ENCODE results near the gene KCNQ2. TPM values are rescaled to one million over a fixed set of nuclear protein-coding genes. Genes with fewer than 3 reads are reported as not detected.

KCNQ2 gene
- total and polyA plus RNA-seq, 12 donors, result 0.69 to 81.6 (median 10.3) TPM; not detected in 3

DNA sequence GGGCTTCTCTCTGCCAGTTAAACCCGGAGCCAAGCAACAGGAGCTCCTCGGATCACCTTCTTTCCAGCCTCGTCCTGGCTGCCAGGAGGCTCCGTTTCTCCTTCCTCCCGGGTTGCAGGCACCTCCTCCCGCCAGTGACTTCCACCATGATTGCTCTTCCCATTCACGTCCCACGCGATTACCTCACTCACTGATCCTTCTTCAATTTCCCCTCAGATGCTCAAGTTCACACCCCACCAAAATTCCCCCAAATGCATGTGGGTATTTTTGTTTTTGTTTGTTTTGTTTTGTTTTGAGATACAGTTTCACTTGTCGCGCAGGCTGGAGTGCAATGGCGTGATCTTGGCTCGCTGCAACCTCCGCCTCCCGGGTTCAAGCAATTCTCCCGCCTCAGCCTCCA lies 25.1 kb downstream of the KCNQ2 start:
- H3K27ac ChIP-seq, result peak overlapping the region in 1 of 5 donors; percentile 71
- H3K9me3 ChIP-seq (replicated peaks in 1 of 3), result no peaks in the 10 kb centered on the region
- H3K36me3 ChIP-seq (replicated peaks in 1 of 2), result no peaks in the 10 kb centered on the region
- intact Hi-C loops (cut with DNase I), result no loop called here
- no peaks in the 10 kb centered on the region for H3K4me1 ChIP-seq (replicated peaks in 1 of 2)
- no peaks in the 10 kb centered on the region for H3K27me3 ChIP-seq
- 70 to 78% (median 77%) methylated on average over 16 of the region's 16 CpGs for WGBS, 4 donors
- DNase-seq, result no peak
- TF ChIP-seq POLR2A (IDR thresholded peaks at IDR 0.05), result no peak
- TF ChIP-seq, protein P1, sequence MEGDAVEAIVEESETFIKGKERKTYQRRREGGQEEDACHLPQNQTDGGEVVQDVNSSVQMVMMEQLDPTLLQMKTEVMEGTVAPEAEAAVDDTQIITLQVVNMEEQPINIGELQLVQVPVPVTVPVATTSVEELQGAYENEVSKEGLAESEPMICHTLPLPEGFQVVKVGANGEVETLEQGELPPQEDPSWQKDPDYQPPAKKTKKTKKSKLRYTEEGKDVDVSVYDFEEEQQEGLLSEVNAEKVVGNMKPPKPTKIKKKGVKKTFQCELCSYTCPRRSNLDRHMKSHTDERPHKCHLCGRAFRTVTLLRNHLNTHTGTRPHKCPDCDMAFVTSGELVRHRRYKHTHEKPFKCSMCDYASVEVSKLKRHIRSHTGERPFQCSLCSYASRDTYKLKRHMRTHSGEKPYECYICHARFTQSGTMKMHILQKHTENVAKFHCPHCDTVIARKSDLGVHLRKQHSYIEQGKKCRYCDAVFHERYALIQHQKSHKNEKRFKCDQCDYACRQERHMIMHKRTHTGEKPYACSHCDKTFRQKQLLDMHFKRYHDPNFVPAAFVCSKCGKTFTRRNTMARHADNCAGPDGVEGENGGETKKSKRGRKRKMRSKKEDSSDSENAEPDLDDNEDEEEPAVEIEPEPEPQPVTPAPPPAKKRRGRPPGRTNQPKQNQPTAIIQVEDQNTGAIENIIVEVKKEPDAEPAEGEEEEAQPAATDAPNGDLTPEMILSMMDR (IDR thresholded peaks at IDR 0.05), result no peak
- H3K4me3 ChIP-seq, result no peak overlapping the region

DNA sequence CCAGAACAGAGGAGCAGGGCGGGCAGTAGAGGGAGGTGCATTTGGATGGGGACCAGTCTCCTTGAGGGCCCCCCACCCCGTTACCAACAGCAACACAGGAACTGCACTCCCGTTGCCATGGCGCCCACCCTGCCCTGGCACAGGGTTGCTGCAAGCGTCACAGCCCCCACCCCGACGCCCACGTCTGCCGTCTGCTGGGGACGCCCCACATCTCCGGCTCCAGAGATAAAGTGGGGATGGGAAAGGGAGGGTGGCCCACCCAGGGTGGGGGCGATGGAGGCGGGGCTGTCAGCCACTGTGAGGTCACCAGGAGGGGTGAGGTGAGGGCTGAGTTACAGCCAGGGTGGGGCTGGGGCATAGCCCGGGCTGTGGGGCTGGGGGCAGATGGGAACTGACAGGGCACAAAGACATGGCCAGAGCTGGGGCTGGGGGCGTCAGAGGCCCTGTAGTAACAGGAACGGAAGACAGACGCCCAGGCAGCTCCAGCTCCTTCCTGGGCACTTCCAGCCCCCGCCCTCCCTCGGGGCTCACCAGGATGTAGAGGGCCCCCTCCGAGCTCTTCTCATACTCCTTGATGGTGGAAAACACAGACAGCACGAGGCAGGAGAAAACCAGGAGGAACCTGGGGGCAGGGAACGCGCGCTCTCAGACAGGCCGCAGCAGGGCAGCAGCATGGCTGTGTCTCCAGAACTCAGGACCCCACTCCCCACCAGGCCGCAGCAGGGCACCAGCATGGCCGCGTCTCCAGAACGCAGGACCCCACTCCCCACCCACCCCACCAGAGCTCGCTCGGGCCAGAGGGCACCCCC lies 26.0 kb downstream of the KCNQ2 start:
- peak in 1 of 7 donors; percentile 84 for DNase-seq
- Histone ChIP-seq H3K4me1 (replicated peaks in 1 of 2) (no peaks in the 10 kb centered on the region), H3K27me3 (no peaks in the 10 kb centered on the region), H3K4me3 (no peak overlapping the region), H3K9me3 (replicated peaks in 1 of 3) (no peaks in the 10 kb centered on the region), H3K36me3 (replicated peaks in 1 of 2) (no peaks in the 10 kb centered on the region), H3K27ac (peak overlapping the region in 1 of 5 donors; percentile 71)
- intact Hi-C loops (cut with DNase I), result no loop called here
- TF ChIP-seq, protein P1 (IDR thresholded peaks at IDR 0.05), result no peak
- TF ChIP-seq POLR2A (IDR thresholded peaks at IDR 0.05), result no peak
- 50 to 57% (median 52%) methylated on average over 18 to 31 of the region's 31 CpGs for WGBS, 4 donors

DNA sequence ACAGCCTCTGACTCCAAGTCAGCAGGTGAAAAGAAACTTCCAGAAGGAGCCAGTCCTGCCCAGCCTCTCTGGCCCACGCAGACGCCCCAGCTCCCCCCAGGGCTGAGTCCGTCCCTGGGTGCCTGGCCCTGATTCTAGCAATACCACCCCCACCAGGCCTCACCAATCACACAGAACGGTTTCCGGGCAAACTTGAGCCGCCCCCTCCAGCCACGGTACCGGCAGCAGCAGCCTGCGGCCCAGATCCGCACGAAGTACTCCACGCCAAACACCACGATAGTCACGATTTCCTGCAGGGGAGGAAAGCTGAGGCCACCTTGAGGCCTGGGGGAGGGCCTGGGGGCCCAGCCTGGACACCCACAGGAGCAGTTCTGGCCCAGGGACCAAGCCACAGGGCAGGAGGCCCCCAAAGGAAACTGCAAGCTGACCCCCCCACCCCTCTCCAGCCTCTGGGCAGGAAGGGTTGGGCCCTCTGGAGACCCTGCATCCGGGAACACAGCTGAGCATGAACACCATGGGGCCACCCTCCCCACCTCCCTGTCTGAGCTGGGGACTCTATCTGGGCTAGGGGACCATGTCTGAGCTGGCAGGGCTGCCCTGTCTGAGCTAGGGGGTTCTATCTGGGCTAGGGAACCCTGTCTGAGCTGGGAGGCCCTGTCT lies 27.2 kb downstream of the KCNQ2 start:
- Histone ChIP-seq H3K4me1 (replicated peaks in 1 of 2) (no peaks in the 10 kb centered on the region), H3K9me3 (replicated peaks in 1 of 3) (no peaks in the 10 kb centered on the region), H3K27me3 (no peaks in the 10 kb centered on the region), H3K4me3 (no peak overlapping the region), H3K27ac (peak overlapping the region in 1 of 5 donors; percentile 38), H3K36me3 (replicated peaks in 1 of 2) (no peaks in the 10 kb centered on the region)
- TF ChIP-seq, protein P1 (IDR thresholded peaks at IDR 0.05), result no peak
- TF ChIP-seq POLR2A (IDR thresholded peaks at IDR 0.05), result no peak
- no peak for DNase-seq
- intact Hi-C loops (cut with DNase I), result no loop called here
- 56 to 69% (median 62%) methylated on average over 9 to 15 of the region's 15 CpGs for WGBS, 4 donors

DNA sequence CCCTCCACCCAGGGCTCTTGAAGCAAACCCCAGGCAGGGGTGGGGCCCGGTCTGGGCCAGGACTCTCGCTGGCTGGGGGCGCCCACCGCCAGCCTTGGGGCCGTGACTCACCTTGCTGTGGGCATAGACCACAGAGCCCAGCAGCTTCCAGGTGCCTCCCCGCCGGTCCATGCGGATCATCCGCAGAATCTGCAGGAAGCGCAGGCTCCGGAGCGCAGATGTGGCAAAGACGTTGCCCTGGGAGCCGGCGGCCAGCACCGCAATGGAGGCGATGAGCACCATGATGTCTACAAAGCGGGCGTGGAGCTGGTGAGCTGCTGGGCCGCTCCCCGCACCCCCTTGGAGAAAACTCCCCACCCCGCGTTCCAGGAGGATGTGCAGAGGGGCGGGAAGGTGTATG lies 27.9 kb downstream of the KCNQ2 start:
- H3K4me1 ChIP-seq (replicated peaks in 1 of 2), result no peaks in the 10 kb centered on the region
- H3K9me3 ChIP-seq (replicated peaks in 1 of 3), result no peaks in the 10 kb centered on the region
- peak overlapping the region in 1 of 5 donors; percentile 38 for H3K27ac ChIP-seq
- DNase-seq, result no peak
- H3K27me3 ChIP-seq, result no peaks in the 10 kb centered on the region
- 84 to 92% (median 90%) methylated on average over 13 to 24 of the region's 24 CpGs; no CpG with 5 or more reads in 1 of the 4 donors for WGBS, 4 donors
- H3K4me3 ChIP-seq, result no peak overlapping the region
- TF ChIP-seq, protein P1 (IDR thresholded peaks at IDR 0.05), result no peak
- TF ChIP-seq POLR2A (IDR thresholded peaks at IDR 0.05), result no peak
- intact Hi-C loops (cut with DNase I), result no loop called here
- no peaks in the 10 kb centered on the region for H3K36me3 ChIP-seq (replicated peaks in 1 of 2)

Data from adrenal gland (tissue), 12 donors.